Keratinocyte (primary cell): ENCODE measurements around the gene CCSER1. TPM values are rescaled to one million over a fixed set of nuclear protein-coding genes. Genes with fewer than 3 reads are reported as not detected.

Experiments
- DNase-seq: peaks from one replicate; pipeline ENCODE4 v3.0.0-alpha.2; 2011; ENCODE audit warnings: low read depth, missing footprints, low spot score
- FAIRE-seq: peaks from 2 replicates; lab custom pipeline; 2011; peaks lifted over from hg19 to GRCh38; lab: Jason Lieb, UNC
- H2AFZ ChIP-seq: 2 replicates; pipeline ENCODE4 v1.6.0; 2012; ENCODE audit warnings: low read length, control low read depth, inconsistent platforms; ENCODE audit not compliant: control insufficient read depth
- H3K27ac ChIP-seq: 2 replicates; pipeline ENCODE4 v1.5.1; 2011; ENCODE audit warnings: low read length; ENCODE audit not compliant: control insufficient read depth, insufficient read depth
- H3K27me3 ChIP-seq: 3 replicates; pipeline ENCODE4 v1.6.0; 2011; ENCODE audit warnings: low read length; ENCODE audit not compliant: control insufficient read depth, insufficient read depth; ENCODE audit errors: extremely low read depth
- H3K36me3 ChIP-seq, 2 experiments: 2 replicates in 1 of 2; 3 replicates in 1 of 2; pipeline ENCODE4 v1.5.1; 2011; ENCODE audit warnings: low read length in 2 of 2, mild to moderate bottlenecking in 1 of 2; ENCODE audit not compliant: control insufficient read depth in 2 of 2, insufficient read depth in 2 of 2; ENCODE audit errors: extremely low read depth in 1 of 2
- H3K4me1 ChIP-seq: 3 replicates; pipeline ENCODE4 v1.5.1; 2011; ENCODE audit warnings: low read length; ENCODE audit not compliant: control insufficient read depth, insufficient read depth; ENCODE audit errors: extremely low read depth
- H3K4me2 ChIP-seq: 3 replicates; pipeline ENCODE4 v1.6.0; 2011; ENCODE audit warnings: low read depth, low read length; ENCODE audit not compliant: control insufficient read depth, insufficient read depth; ENCODE audit errors: extremely low read depth
- H3K4me3 ChIP-seq, 3 experiments: fragments of 200-600 bp in 1 of 3; sonication (generic) in 1 of 3; 2 replicates in 2 of 3; 3 replicates in 1 of 3; pipeline ENCODE4 v1.5.1; 2011 to 2016; ENCODE audit warnings: low read length in 3 of 3, mild to moderate bottlenecking in 3 of 3, control low read depth in 2 of 3, inconsistent platforms in 1 of 3, low read depth in 1 of 3, mixed read lengths in 1 of 3, mixed run types in 1 of 3, moderate library complexity in 1 of 3; ENCODE audit not compliant: control insufficient read depth in 2 of 3, insufficient read depth in 2 of 3; ENCODE audit errors: extremely low read depth in 1 of 3
- H3K79me2 ChIP-seq: 2 replicates; pipeline ENCODE4 v1.6.0; 2012; ENCODE audit warnings: low read length; ENCODE audit not compliant: control insufficient read depth, insufficient read depth
- H3K9ac ChIP-seq: 3 replicates; pipeline ENCODE4 v1.6.0; 2011; ENCODE audit warnings: low read length; ENCODE audit not compliant: control insufficient read depth, insufficient read depth; ENCODE audit errors: extremely low read depth
- H3K9me1 ChIP-seq: 3 replicates; pipeline ENCODE4 v1.6.0; 2011; ENCODE audit warnings: low read length; ENCODE audit not compliant: control insufficient read depth, insufficient read depth; ENCODE audit errors: extremely low read depth
- H3K9me3 ChIP-seq: 2 replicates; pipeline ENCODE4 v1.5.1; 2012; ENCODE audit warnings: low read depth, low read length; ENCODE audit not compliant: control insufficient read depth
- H4K20me1 ChIP-seq: 3 replicates; pipeline ENCODE4 v1.6.0; 2011; ENCODE audit warnings: low read length; ENCODE audit not compliant: control insufficient read depth, insufficient read depth; ENCODE audit errors: extremely low read depth
- EZH2 ChIP-seq: IDR thresholded peaks from one replicate; pipeline ENCODE4 v1.6.1; 2012; ENCODE audit warnings: inconsistent platforms, mild to moderate bottlenecking, low read length, moderate library complexity
- dilution Hi-C: fragments of 300-500 bp; cut with MboI; formaldehyde crosslinking; loops from one replicate; pipeline ENCODE4 v1.7.0; 2020; ENCODE audit warnings: low sequenced_read_pairs; ENCODE audit not compliant: extremely low pct_ligation_motif_present
- polyA plus RNA-seq, 5 experiments: library from polyadenylated mRNA; depleted of rRNA in 3 of 5; stranded (reverse) in 3 of 5; stranded (forward) in 1 of 5; unstranded in 1 of 5; fragments of >200 nt; gene quantifications; 1 replicate in 1 of 5; 2 replicates in 3 of 5; 3 replicates in 1 of 5; pipeline versions ENCODE4 v1.2.1 to v1.2.3, GENCODE V29; 2011 to 2012; ENCODE audit warnings: missing spikeins in 2 of 5, low read depth in 1 of 5, low replicate concordance in 1 of 5
- TF ChIP-seq, protein P1 (sequence below), 3 experiments: IDR thresholded peaks in 1 of 3; conservative IDR thresholded peaks in 1 of 3; optimal IDR thresholded peaks in 1 of 3; 2 replicates in 2 of 3; 3 replicates in 1 of 3; pipeline versions ENCODE3 to v1.5.1; 2011; ENCODE audit warnings: low read length in 3 of 3, mild to moderate bottlenecking in 3 of 3, moderate library complexity in 2 of 3, control low read depth in 1 of 3, inconsistent platforms in 1 of 3; ENCODE audit not compliant: insufficient read depth in 2 of 3; ENCODE audit errors: extremely low read depth in 1 of 3

The CCSER1 gene
- polyA plus RNA-seq, 1 donor (not counting 4 experiments of a cell fraction or from before 2014, with no cell fraction given), result 1.2 TPM

DNA sequence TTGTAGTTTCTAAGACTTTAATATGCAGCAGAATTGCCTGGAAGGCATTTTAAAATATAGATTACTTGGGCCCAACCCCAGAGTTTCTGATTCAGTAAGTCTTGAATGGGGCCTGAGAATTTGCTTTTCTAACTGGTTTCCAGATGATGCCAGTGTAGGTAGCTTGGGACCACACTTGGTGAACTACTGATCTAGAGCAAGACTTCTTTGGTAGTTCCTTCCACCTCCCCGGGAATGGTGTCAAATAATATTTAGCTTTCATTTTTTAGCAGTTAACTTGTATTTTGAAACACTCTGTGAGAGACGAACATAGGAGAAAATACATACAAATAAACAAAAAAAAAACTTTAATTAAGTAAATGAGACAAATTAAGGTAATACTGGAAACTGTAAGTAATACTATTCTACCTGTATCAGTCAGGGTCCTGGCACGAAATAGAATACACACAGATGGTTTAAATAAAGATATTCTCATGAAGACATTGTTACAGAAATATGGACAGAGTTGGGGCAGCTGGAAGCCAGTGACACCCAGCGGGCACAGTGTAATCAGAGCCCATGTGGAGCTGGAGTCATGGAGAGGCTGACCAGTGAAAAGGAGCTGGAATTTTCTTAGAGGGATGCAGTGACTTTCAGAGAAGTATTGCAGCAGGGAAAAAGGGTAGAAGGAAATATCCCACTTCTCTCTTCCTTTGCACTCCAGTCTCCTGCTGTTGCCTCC, 905.7 kb downstream of the CCSER1 start:
- no peak overlapping the region for H3K27ac ChIP-seq
- no peak overlapping the region for H3K4me3 ChIP-seq
- no peaks in the 10 kb centered on the region for H3K36me3 ChIP-seq
- no peaks in the 10 kb centered on the region for H3K79me2 ChIP-seq
- H3K9me1 ChIP-seq, result no peaks in the 10 kb centered on the region
- H3K9ac ChIP-seq, result no peak overlapping the region
- DNase-seq (no peak), FAIRE-seq (no peak)
- no peak overlapping the region for H3K4me2 ChIP-seq
- TF ChIP-seq, protein P1, sequence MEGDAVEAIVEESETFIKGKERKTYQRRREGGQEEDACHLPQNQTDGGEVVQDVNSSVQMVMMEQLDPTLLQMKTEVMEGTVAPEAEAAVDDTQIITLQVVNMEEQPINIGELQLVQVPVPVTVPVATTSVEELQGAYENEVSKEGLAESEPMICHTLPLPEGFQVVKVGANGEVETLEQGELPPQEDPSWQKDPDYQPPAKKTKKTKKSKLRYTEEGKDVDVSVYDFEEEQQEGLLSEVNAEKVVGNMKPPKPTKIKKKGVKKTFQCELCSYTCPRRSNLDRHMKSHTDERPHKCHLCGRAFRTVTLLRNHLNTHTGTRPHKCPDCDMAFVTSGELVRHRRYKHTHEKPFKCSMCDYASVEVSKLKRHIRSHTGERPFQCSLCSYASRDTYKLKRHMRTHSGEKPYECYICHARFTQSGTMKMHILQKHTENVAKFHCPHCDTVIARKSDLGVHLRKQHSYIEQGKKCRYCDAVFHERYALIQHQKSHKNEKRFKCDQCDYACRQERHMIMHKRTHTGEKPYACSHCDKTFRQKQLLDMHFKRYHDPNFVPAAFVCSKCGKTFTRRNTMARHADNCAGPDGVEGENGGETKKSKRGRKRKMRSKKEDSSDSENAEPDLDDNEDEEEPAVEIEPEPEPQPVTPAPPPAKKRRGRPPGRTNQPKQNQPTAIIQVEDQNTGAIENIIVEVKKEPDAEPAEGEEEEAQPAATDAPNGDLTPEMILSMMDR (optimal IDR thresholded peaks at IDR 0.05 in 1 of 3, IDR thresholded peaks at IDR 0.05 in 1 of 3, conservative IDR thresholded peaks at IDR 0.05 in 1 of 3; ENCODE audit: extremely low read depth in 1 of 3, insufficient read depth in 2 of 3, low read length in 3 of 3), result no peak
- TF ChIP-seq EZH2, result no peak
- H4K20me1 ChIP-seq, result no peaks in the 10 kb centered on the region
- H3K27me3 ChIP-seq, result no peaks in the 10 kb centered on the region
- H2AFZ ChIP-seq, result no peak overlapping the region
- dilution Hi-C loops, result no loop called here
- H3K4me1 ChIP-seq, result no peaks in the 10 kb centered on the region
- no peaks in the 10 kb centered on the region for H3K9me3 ChIP-seq

DNA sequence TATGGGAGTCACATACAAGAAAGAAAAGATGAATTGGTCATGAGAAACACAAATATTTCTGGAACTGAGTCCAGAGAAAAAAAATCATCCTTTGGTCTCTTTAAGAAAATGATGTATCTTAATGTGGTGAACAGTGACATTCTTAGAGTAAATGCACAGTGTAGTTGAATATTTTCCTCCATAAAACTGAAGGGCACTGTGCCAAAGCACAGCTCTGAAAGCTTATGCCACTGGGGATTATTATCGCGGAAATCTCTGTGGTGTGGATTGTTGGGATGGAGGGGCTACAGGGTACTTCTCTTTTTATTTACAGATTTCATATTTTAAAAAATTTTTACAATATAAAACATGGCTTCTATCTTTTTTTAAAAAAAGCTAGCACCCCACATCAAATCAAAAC, 908.1 kb downstream of the CCSER1 start:
- dilution Hi-C loops, result no loop called here
- no peak for FAIRE-seq

More for the DNA sequence above, 908.1 kb downstream of the CCSER1 start:
- Histone ChIP-seq H3K79me2 (no peaks in the 10 kb centered on the region), H4K20me1 (no peaks in the 10 kb centered on the region), H3K4me2 (no peak overlapping the region), H3K9me3 (no peaks in the 10 kb centered on the region), H3K36me3 (no peaks in the 10 kb centered on the region), H3K9me1 (no peaks in the 10 kb centered on the region), H3K9ac (no peak overlapping the region), H3K27me3 (no peaks in the 10 kb centered on the region), H3K4me3 (no peak overlapping the region), H3K27ac (no peak overlapping the region), H3K4me1 (no peaks in the 10 kb centered on the region), H2AFZ (no peak overlapping the region)
- no peak for DNase-seq
- TF ChIP-seq, protein P1 (optimal IDR thresholded peaks at IDR 0.05 in 1 of 3, IDR thresholded peaks at IDR 0.05 in 1 of 3, conservative IDR thresholded peaks at IDR 0.05 in 1 of 3; ENCODE audit: extremely low read depth in 1 of 3, insufficient read depth in 2 of 3, low read length in 3 of 3), result no peak
- TF ChIP-seq EZH2, result no peak
